HL-60 (cell line): Measurements from ENCODE around the gene BCL7B.

Source experiments
- DNase-seq, 2 experiments: peaks; one replicate each; pipeline ENCODE4 v3.0.0-alpha.2; 2010 to 2020; ENCODE audit warnings: low read depth in 1 of 2, low spot score in 1 of 2
- H3K27ac ChIP-seq: fragments of 250-450 bp; sonication (Bioruptor Pico); replicated peaks from 2 replicates; pipeline ENCODE4 v1.5.1; 2020; ENCODE audit warnings: mild to moderate bottlenecking, moderate library complexity
- H3K27me3 ChIP-seq: fragments of 250-450 bp; sonication (Bioruptor Pico); 2 replicates; pipeline ENCODE4 v1.5.1; 2021; ENCODE audit warnings: mild to moderate bottlenecking, moderate library complexity; ENCODE audit not compliant: insufficient read depth, poor library complexity, severe bottlenecking
- H3K4me3 ChIP-seq: replicated peaks from 2 replicates; pipeline ENCODE4 v1.5.1; 2011; ENCODE audit warnings: mild to moderate bottlenecking, control low read depth, low read length; ENCODE audit not compliant: insufficient read depth
- GABPA ChIP-seq: IDR thresholded peaks from 2 replicates; pipeline ENCODE4 v1.6.1; 2012; ENCODE audit warnings: low read depth
- POLR2AphosphoS5 ChIP-seq: IDR thresholded peaks from 2 replicates; pipeline ENCODE4 v1.6.1; 2012; ENCODE audit warnings: low read depth
- SPI1 ChIP-seq: IDR thresholded peaks from 2 replicates; pipeline ENCODE4 v1.6.1; 2012; ENCODE audit warnings: low read depth, mild to moderate bottlenecking, borderline replicate concordance
- TF ChIP-seq, protein P1 (sequence below): IDR thresholded peaks from 2 replicates; pipeline ENCODE4 v1.6.1; 2012; ENCODE audit warnings: low read depth; ENCODE audit not compliant: insufficient replicate concordance
- TF ChIP-seq, protein P2 (sequence below): IDR thresholded peaks from one replicate; pipeline ENCODE4 v1.5.1; 2011; ENCODE audit warnings: low read length, control low read depth, inconsistent platforms; ENCODE audit not compliant: insufficient read depth

BCL7B gene

GRCh38 chr7:73547841-73548240 lies 9.6 kb downstream of the BCL7B start:
- H3K27ac ChIP-seq: no peak overlapping the region
- no peak overlapping the region for H3K4me3 ChIP-seq
- TF ChIP-seq, protein P1, sequence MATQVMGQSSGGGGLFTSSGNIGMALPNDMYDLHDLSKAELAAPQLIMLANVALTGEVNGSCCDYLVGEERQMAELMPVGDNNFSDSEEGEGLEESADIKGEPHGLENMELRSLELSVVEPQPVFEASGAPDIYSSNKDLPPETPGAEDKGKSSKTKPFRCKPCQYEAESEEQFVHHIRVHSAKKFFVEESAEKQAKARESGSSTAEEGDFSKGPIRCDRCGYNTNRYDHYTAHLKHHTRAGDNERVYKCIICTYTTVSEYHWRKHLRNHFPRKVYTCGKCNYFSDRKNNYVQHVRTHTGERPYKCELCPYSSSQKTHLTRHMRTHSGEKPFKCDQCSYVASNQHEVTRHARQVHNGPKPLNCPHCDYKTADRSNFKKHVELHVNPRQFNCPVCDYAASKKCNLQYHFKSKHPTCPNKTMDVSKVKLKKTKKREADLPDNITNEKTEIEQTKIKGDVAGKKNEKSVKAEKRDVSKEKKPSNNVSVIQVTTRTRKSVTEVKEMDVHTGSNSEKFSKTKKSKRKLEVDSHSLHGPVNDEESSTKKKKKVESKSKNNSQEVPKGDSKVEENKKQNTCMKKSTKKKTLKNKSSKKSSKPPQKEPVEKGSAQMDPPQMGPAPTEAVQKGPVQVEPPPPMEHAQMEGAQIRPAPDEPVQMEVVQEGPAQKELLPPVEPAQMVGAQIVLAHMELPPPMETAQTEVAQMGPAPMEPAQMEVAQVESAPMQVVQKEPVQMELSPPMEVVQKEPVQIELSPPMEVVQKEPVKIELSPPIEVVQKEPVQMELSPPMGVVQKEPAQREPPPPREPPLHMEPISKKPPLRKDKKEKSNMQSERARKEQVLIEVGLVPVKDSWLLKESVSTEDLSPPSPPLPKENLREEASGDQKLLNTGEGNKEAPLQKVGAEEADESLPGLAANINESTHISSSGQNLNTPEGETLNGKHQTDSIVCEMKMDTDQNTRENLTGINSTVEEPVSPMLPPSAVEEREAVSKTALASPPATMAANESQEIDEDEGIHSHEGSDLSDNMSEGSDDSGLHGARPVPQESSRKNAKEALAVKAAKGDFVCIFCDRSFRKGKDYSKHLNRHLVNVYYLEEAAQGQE: no peak
- TF ChIP-seq, protein P2, sequence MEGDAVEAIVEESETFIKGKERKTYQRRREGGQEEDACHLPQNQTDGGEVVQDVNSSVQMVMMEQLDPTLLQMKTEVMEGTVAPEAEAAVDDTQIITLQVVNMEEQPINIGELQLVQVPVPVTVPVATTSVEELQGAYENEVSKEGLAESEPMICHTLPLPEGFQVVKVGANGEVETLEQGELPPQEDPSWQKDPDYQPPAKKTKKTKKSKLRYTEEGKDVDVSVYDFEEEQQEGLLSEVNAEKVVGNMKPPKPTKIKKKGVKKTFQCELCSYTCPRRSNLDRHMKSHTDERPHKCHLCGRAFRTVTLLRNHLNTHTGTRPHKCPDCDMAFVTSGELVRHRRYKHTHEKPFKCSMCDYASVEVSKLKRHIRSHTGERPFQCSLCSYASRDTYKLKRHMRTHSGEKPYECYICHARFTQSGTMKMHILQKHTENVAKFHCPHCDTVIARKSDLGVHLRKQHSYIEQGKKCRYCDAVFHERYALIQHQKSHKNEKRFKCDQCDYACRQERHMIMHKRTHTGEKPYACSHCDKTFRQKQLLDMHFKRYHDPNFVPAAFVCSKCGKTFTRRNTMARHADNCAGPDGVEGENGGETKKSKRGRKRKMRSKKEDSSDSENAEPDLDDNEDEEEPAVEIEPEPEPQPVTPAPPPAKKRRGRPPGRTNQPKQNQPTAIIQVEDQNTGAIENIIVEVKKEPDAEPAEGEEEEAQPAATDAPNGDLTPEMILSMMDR: no peak
- TF ChIP-seq GABPA (no peak), SPI1 (no peak), POLR2AphosphoS5 (no peak)
- H3K27me3 ChIP-seq: no peaks in the 10 kb centered on the region
- no peak for DNase-seq

- TF ChIP-seq GABPA (no peak), SPI1 (no peak), POLR2AphosphoS5 (no peak)
- TF ChIP-seq, protein P2: no peak
- TF ChIP-seq, protein P1: no peak
- no peak overlapping the region for H3K4me3 ChIP-seq
- H3K27me3 ChIP-seq: no peaks in the 10 kb centered on the region
- H3K27ac ChIP-seq: no peak overlapping the region
- DNase-seq: no peak
Measured at GRCh38 chr7:73544678-73545077, 12.8 kb downstream of the BCL7B start.

GRCh38 chr7:73541722-73542121 lies 15.8 kb downstream of the BCL7B start:
- DNase-seq: no peak
- Histone ChIP-seq H3K27ac (no peak overlapping the region), H3K27me3 (no peaks in the 10 kb centered on the region), H3K4me3 (no peak overlapping the region)
- no peak for TF ChIP-seq SPI1
- no peak for TF ChIP-seq POLR2AphosphoS5
- TF ChIP-seq, protein P2: no peak
- no peak for TF ChIP-seq GABPA
- TF ChIP-seq, protein P1: no peak
